ENCODE measurements around the gene LRRTM3.

Gene LRRTM3

GRCh38 chr10:67022099-67022498 is 96.3 kb downstream of the LRRTM3 start:
- no peak for DNase-seq (ENCODE audit: low read depth)

- no peak for DNase-seq (ENCODE audit: low read depth)
Observed at GRCh38 chr10:67033878-67034277, 108.0 kb downstream of the LRRTM3 start.

- DNase-seq (ENCODE audit: low read depth): no peak
Observed at GRCh38 chr10:67036808-67037207, 111.0 kb downstream of the LRRTM3 start.

- DNase-seq (ENCODE audit: low read depth): no peak
Observed at GRCh38 chr10:67043041-67043440, 117.2 kb downstream of the LRRTM3 start.

GRCh38 chr10:67045404-67045803 is 119.6 kb downstream of the LRRTM3 start:
- DNase-seq (ENCODE audit: low read depth): no peak

GRCh38 chr10:67046507-67046906 is 120.7 kb downstream of the LRRTM3 start:
- DNase-seq (ENCODE audit: low read depth): no peak

GRCh38 chr10:67049988-67050387 is 124.2 kb downstream of the LRRTM3 start:
- no peak for DNase-seq (ENCODE audit: low read depth)

GRCh38 chr10:67050415-67050814 is 124.6 kb downstream of the LRRTM3 start:
- DNase-seq (ENCODE audit: low read depth): no peak

GRCh38 chr10:67072654-67073053 is 146.8 kb downstream of the LRRTM3 start:
- DNase-seq (ENCODE audit: low read depth): no peak

GRCh38 chr10:67075491-67075971 is 149.7 kb downstream of the LRRTM3 start:
- DNase-seq (ENCODE audit: low read depth): no peak

GRCh38 chr10:67076144-67076543 is 150.3 kb downstream of the LRRTM3 start:
- no peak for DNase-seq (ENCODE audit: low read depth)

GRCh38 chr10:67077376-67077775 is 151.5 kb downstream of the LRRTM3 start:
- no peak for DNase-seq (ENCODE audit: low read depth)

- no peak for DNase-seq (ENCODE audit: low read depth)
Observed at GRCh38 chr10:67079126-67079525, 153.3 kb downstream of the LRRTM3 start.

GRCh38 chr10:67086327-67087134 is 160.7 kb downstream of the LRRTM3 start:
- no peak for DNase-seq (ENCODE audit: low read depth)

GRCh38 chr10:67087135-67087425 is 161.2 kb downstream of the LRRTM3 start:
- DNase-seq (ENCODE audit: low read depth): no peak

GRCh38 chr10:67088036-67088435 is 162.2 kb downstream of the LRRTM3 start:
- DNase-seq (ENCODE audit: low read depth): no peak

- DNase-seq (ENCODE audit: low read depth): no peak
Observed at GRCh38 chr10:67095531-67095930, 169.7 kb downstream of the LRRTM3 start.

GRCh38 chr10:67098461-67098860 is 172.6 kb downstream of the LRRTM3 start:
- DNase-seq (ENCODE audit: low read depth): no peak

- no peak for DNase-seq (ENCODE audit: low read depth)
Observed at GRCh38 chr10:67100951-67101350, 175.1 kb downstream of the LRRTM3 start.

- DNase-seq (ENCODE audit: low read depth): no peak
Observed at GRCh38 chr10:67107670-67108069, 181.8 kb downstream of the LRRTM3 start.

- no peak for DNase-seq (ENCODE audit: low read depth)
Observed at GRCh38 chr10:67110286-67110685, 184.4 kb downstream of the LRRTM3 start.

GRCh38 chr10:67112765-67113164 is 186.9 kb downstream of the LRRTM3 start:
- no peak for DNase-seq (ENCODE audit: low read depth)

GRCh38 chr10:67114945-67115344 is 189.1 kb downstream of the LRRTM3 start:
- no peak for DNase-seq (ENCODE audit: low read depth)

- no peak for DNase-seq (ENCODE audit: low read depth)
Observed at GRCh38 chr10:67115972-67116371, 190.1 kb downstream of the LRRTM3 start.
